ENCODE results near the gene KSR2.
"Not testable (repeated sequence)": the region's sequence is repeated elsewhere in the genome, so short reads cannot be mapped to it uniquely, and the experiment has no call there.

DNA sequence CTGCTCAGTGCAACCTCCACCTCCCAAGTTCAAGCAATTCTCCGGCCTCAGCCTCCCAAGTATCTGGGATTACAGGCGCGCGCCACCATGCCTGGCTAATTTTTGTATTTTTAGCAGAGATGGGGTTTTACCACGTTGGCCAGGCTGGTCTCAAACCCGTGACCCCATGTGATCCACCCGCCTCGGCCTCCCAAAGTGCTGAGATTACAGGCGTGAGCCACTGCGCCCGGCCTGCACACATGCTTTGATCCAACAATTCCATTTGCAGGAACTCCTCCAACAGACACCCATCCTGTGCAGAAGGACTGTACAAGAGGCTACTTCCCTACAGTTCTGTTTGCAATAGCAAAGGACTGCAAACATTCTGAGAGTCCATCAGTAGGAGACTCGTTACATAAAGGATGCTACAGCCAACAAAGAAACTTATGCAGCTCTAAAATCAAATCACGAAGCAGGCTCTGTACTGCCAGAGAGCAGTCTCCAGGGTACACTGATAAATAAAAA lies 108.0 kb downstream of the KSR2 start:
- TF ChIP-seq CTCF (IDR thresholded peaks at IDR 0.05 in 4 of 5, conservative IDR thresholded peaks at IDR 0.05 in 1 of 5); POLR2A (IDR thresholded peaks at IDR 0.05): not testable (repeated sequence)

Measured in gastrocnemius medialis (tissue), 4 donors.